Keratinocyte (primary cell): ENCODE measurements around the gene NR6A1. TPM values are rescaled to one million over a fixed set of nuclear protein-coding genes. Genes with fewer than 3 reads are reported as not detected.

Experiments used
- DNase-seq: peaks from one replicate; pipeline ENCODE4 v3.0.0-alpha.2; 2011; ENCODE audit warnings: low read depth, missing footprints, low spot score
- FAIRE-seq: peaks from 2 replicates; lab custom pipeline; 2011; peaks lifted over from hg19 to GRCh38; lab: Jason Lieb, UNC
- H2AFZ ChIP-seq: 2 replicates; pipeline ENCODE4 v1.6.0; 2012; ENCODE audit warnings: low read length, control low read depth, inconsistent platforms; ENCODE audit not compliant: control insufficient read depth
- H3K27ac ChIP-seq: 2 replicates; pipeline ENCODE4 v1.5.1; 2011; ENCODE audit warnings: low read length; ENCODE audit not compliant: control insufficient read depth, insufficient read depth
- H3K27me3 ChIP-seq: 3 replicates; pipeline ENCODE4 v1.6.0; 2011; ENCODE audit warnings: low read length; ENCODE audit not compliant: control insufficient read depth, insufficient read depth; ENCODE audit errors: extremely low read depth
- H3K36me3 ChIP-seq, 2 experiments: 2 replicates in 1 of 2; 3 replicates in 1 of 2; pipeline ENCODE4 v1.5.1; 2011; ENCODE audit warnings: low read length in 2 of 2, mild to moderate bottlenecking in 1 of 2; ENCODE audit not compliant: control insufficient read depth in 2 of 2, insufficient read depth in 2 of 2; ENCODE audit errors: extremely low read depth in 1 of 2
- H3K4me1 ChIP-seq: 3 replicates; pipeline ENCODE4 v1.5.1; 2011; ENCODE audit warnings: low read length; ENCODE audit not compliant: control insufficient read depth, insufficient read depth; ENCODE audit errors: extremely low read depth
- H3K4me2 ChIP-seq: 3 replicates; pipeline ENCODE4 v1.6.0; 2011; ENCODE audit warnings: low read depth, low read length; ENCODE audit not compliant: control insufficient read depth, insufficient read depth; ENCODE audit errors: extremely low read depth
- H3K4me3 ChIP-seq, 3 experiments: fragments of 200-600 bp in 1 of 3; sonication (generic) in 1 of 3; 2 replicates in 2 of 3; 3 replicates in 1 of 3; pipeline ENCODE4 v1.5.1; 2011 to 2016; ENCODE audit warnings: low read length in 3 of 3, mild to moderate bottlenecking in 3 of 3, control low read depth in 2 of 3, inconsistent platforms in 1 of 3, low read depth in 1 of 3, mixed read lengths in 1 of 3, mixed run types in 1 of 3, moderate library complexity in 1 of 3; ENCODE audit not compliant: control insufficient read depth in 2 of 3, insufficient read depth in 2 of 3; ENCODE audit errors: extremely low read depth in 1 of 3
- H3K79me2 ChIP-seq: 2 replicates; pipeline ENCODE4 v1.6.0; 2012; ENCODE audit warnings: low read length; ENCODE audit not compliant: control insufficient read depth, insufficient read depth
- H3K9ac ChIP-seq: 3 replicates; pipeline ENCODE4 v1.6.0; 2011; ENCODE audit warnings: low read length; ENCODE audit not compliant: control insufficient read depth, insufficient read depth; ENCODE audit errors: extremely low read depth
- H3K9me1 ChIP-seq: 3 replicates; pipeline ENCODE4 v1.6.0; 2011; ENCODE audit warnings: low read length; ENCODE audit not compliant: control insufficient read depth, insufficient read depth; ENCODE audit errors: extremely low read depth
- H3K9me3 ChIP-seq: 2 replicates; pipeline ENCODE4 v1.5.1; 2012; ENCODE audit warnings: low read depth, low read length; ENCODE audit not compliant: control insufficient read depth
- H4K20me1 ChIP-seq: 3 replicates; pipeline ENCODE4 v1.6.0; 2011; ENCODE audit warnings: low read length; ENCODE audit not compliant: control insufficient read depth, insufficient read depth; ENCODE audit errors: extremely low read depth
- CTCF ChIP-seq, 3 experiments: IDR thresholded peaks in 1 of 3; conservative IDR thresholded peaks in 1 of 3; optimal IDR thresholded peaks in 1 of 3; 2 replicates in 2 of 3; 3 replicates in 1 of 3; pipeline versions ENCODE3 to v1.5.1; 2011; ENCODE audit warnings: low read length in 3 of 3, mild to moderate bottlenecking in 3 of 3, moderate library complexity in 2 of 3, control low read depth in 1 of 3, inconsistent platforms in 1 of 3; ENCODE audit not compliant: insufficient read depth in 2 of 3; ENCODE audit errors: extremely low read depth in 1 of 3
- EZH2 ChIP-seq: IDR thresholded peaks from one replicate; pipeline ENCODE4 v1.6.1; 2012; ENCODE audit warnings: inconsistent platforms, mild to moderate bottlenecking, low read length, moderate library complexity
- dilution Hi-C: fragments of 300-500 bp; cut with MboI; formaldehyde crosslinking; loops from one replicate; pipeline ENCODE4 v1.7.0; 2020; ENCODE audit warnings: low sequenced_read_pairs; ENCODE audit not compliant: extremely low pct_ligation_motif_present
- polyA plus RNA-seq, 5 experiments: library from polyadenylated mRNA; depleted of rRNA in 3 of 5; stranded (reverse) in 3 of 5; stranded (forward) in 1 of 5; unstranded in 1 of 5; fragments of >200 nt; gene quantifications; 1 replicate in 1 of 5; 2 replicates in 3 of 5; 3 replicates in 1 of 5; pipeline versions ENCODE4 v1.2.1 to v1.2.3, GENCODE V29; 2011 to 2012; ENCODE audit warnings: missing spikeins in 2 of 5, low read depth in 1 of 5, low replicate concordance in 1 of 5

NR6A1 gene
- polyA plus RNA-seq, 1 donor (not counting 4 experiments of a cell fraction or from before 2014, with no cell fraction given) = 1.8 TPM

GRCh38 chr9:124481115-124481514 lies 290.0 kb downstream of the NR6A1 start:
- Histone ChIP-seq H3K79me2 (no peaks in the 10 kb centered on the region), H3K4me2 (no peak overlapping the region), H3K9me1 (no peaks in the 10 kb centered on the region), H3K27me3 (peaks cover 44% of the 10 kb centered on the region), H3K9me3 (no peaks in the 10 kb centered on the region), H3K4me3 (no peak overlapping the region), H3K4me1 (no peaks in the 10 kb centered on the region), H4K20me1 (peaks cover 2% of the 10 kb centered on the region), H3K36me3 (no peaks in the 10 kb centered on the region), H2AFZ (no peak overlapping the region), H3K27ac (no peak overlapping the region), H3K9ac (no peak overlapping the region)
- DNase-seq = no peak
- dilution Hi-C loops = no loop called here
- TF ChIP-seq EZH2 (no peak), CTCF (optimal IDR thresholded peaks at IDR 0.05 in 1 of 3, IDR thresholded peaks at IDR 0.05 in 1 of 3, conservative IDR thresholded peaks at IDR 0.05 in 1 of 3; ENCODE audit: extremely low read depth in 1 of 3, insufficient read depth in 2 of 3, low read length in 3 of 3) (no peak)
- no peak for FAIRE-seq

- Histone ChIP-seq H3K79me2 (no peaks in the 10 kb centered on the region), H3K36me3 (no peaks in the 10 kb centered on the region), H3K27ac (no peak overlapping the region), H3K9me1 (no peaks in the 10 kb centered on the region), H4K20me1 (peaks cover 2% of the 10 kb centered on the region), H3K4me1 (no peaks in the 10 kb centered on the region), H3K4me2 (no peak overlapping the region), H2AFZ (no peak overlapping the region), H3K27me3 (peaks cover 45% of the 10 kb centered on the region), H3K9me3 (no peaks in the 10 kb centered on the region), H3K4me3 (no peak overlapping the region), H3K9ac (no peak overlapping the region)
- no peak for FAIRE-seq
- dilution Hi-C loops = no loop called here
- TF ChIP-seq CTCF (optimal IDR thresholded peaks at IDR 0.05 in 1 of 3, IDR thresholded peaks at IDR 0.05 in 1 of 3, conservative IDR thresholded peaks at IDR 0.05 in 1 of 3; ENCODE audit: extremely low read depth in 1 of 3, insufficient read depth in 2 of 3, low read length in 3 of 3) (peak; percentile 46 to 82 (median 71)), EZH2 (no peak)
- DNase-seq = no peak
These were observed 290.5 kb downstream of the NR6A1 start for GRCh38 chr9:124480621-124480981.
